A549 (cell line): ENCODE data around the gene COL26A1.

Experiments used
- FOSB ChIP-seq: fragments of 250-450 bp; sonication (Bioruptor Pico); IDR thresholded peaks from 2 replicates; pipeline ENCODE4 v1.5.0; 2020; ENCODE audit warnings: mild to moderate bottlenecking, moderate library complexity
- HOXA7 ChIP-seq: fragments of 250-450 bp; sonication (Bioruptor Pico); IDR thresholded peaks from 2 replicates; pipeline ENCODE4 v1.5.0; 2020; ENCODE audit warnings: mild to moderate bottlenecking, moderate library complexity
- RCOR1 ChIP-seq: fragments of 150-350 bp; IDR thresholded peaks from 2 replicates; pipeline ENCODE4 v1.6.1; 2014; ENCODE audit warnings: antibody characterized with exemption, low read length, low read depth

DNA sequence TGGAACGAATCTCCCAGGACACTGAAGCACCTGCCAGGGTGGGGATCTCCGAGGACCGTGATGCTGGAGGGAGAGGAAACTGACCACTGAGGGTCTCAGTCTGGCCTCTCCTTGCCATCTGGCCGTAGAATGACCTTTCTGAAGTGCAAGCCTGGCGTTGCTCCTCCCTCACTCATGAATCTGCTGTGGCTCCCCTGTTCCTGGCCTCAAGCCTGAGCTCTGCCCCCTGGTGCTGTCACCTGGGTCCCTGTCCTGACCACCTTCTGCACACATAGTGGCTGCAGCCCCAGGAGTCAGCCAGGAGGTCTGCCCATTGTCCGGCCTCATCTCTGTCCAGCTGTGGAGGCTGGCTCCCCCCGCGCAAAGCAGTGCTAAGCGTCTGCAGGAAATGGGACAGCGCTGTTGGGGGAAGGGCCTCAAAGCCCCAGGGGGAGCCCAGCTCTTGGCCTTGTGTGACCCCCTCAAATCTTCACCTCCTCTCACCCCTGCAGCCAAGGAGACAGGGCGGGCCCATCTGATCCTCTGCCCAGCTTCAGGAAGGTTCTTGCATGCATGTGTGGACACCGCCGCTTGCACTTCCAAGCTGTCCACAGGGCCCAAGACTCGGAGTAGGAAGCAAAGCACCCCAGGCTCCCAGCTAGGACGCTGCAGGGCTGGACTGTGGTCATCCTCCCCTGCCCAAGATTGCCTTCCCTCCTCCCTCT, 200.7 kb downstream of the COL26A1 start:
- TF ChIP-seq FOSB, result no peak
- no peak for TF ChIP-seq HOXA7 (CRISPR knock-in tag)
- TF ChIP-seq RCOR1, result no peak
